ENCODE measurements around the gene NFIX. TPM values are rescaled to one million over a fixed set of nuclear protein-coding genes. Genes with fewer than 3 reads are reported as not detected.

Gene NFIX
- total and polyA plus RNA-seq, 2 of the 13 experiments (the other 11 are each of a cell fraction or from before 2014, with no cell fraction given) = 3.4 to 5.4 TPM

GRCh38 chr19:13012690-13013608 is 17.7 kb downstream of the NFIX start (continued):
- TF ChIP-seq CREB3 (CRISPR knock-in tag; IDR thresholded peaks at IDR 0.05) (no peak), ZNF382 (CRISPR knock-in tag; IDR thresholded peaks at IDR 0.05; ENCODE audit: borderline replicate concordance) (no peak), AGO1 (IDR thresholded peaks at IDR 0.05; ENCODE audit: low read depth, low read length, poor library complexity, severe bottlenecking) (no peak), ZNF124 (CRISPR knock-in tag; IDR thresholded peaks at IDR 0.05) (no peak), EHMT2 (IDR thresholded peaks at IDR 0.05; ENCODE audit: borderline replicate concordance, low read depth, low read length) (no peak), ZBTB33 (CRISPR knock-in tag; IDR thresholded peaks at IDR 0.05) (peak; percentile 92), ZNF18 (CRISPR knock-in tag; IDR thresholded peaks at IDR 0.05; ENCODE audit: insufficient replicate concordance) (no peak), HOXA9 (CRISPR knock-in tag; IDR thresholded peaks at IDR 0.05; ENCODE audit: borderline replicate concordance) (no peak), MBD4 (IDR thresholded peaks at IDR 0.05; ENCODE audit: borderline replicate concordance, low read length) (no peak), TP53 (CRISPR knock-in tag; conservative IDR thresholded peaks at IDR 0.05) (no peak), ZNF598 (CRISPR knock-in tag; IDR thresholded peaks at IDR 0.05; ENCODE audit: borderline replicate concordance) (0 out of 2 replicates have a peak, but pooled peaks have one; percentile 13), ZNF782 (CRISPR knock-in tag; IDR thresholded peaks at IDR 0.05; ENCODE audit: borderline replicate concordance) (no peak), ZSCAN20 (CRISPR knock-in tag; IDR thresholded peaks at IDR 0.05; ENCODE audit: borderline replicate concordance) (no peak), AKAP8 (CRISPR knock-in tag; IDR thresholded peaks at IDR 0.05) (0 out of 2 replicates have a peak, but pooled peaks have one; percentile 48), JUN (CRISPR knock-in tag; IDR thresholded peaks at IDR 0.05) (peak; percentile 75; the same call in 1 of the 2 replicates), ZNF589 (CRISPR knock-in tag; conservative IDR thresholded peaks at IDR 0.05) (no peak), MAFF (IDR thresholded peaks at IDR 0.05; ENCODE audit: low read depth, low read length) (no peak), NFATC3 (CRISPR knock-in tag; IDR thresholded peaks at IDR 0.05) (no peak), SMAD9 (CRISPR knock-in tag; IDR thresholded peaks at IDR 0.05) (no peak), ZNF326 (CRISPR knock-in tag; IDR thresholded peaks at IDR 0.05; ENCODE audit: borderline replicate concordance) (no peak), SNRNP70 (IDR thresholded peaks at IDR 0.05; ENCODE audit: low read depth, low read length) (no peak), HOXA3 (CRISPR knock-in tag; IDR thresholded peaks at IDR 0.05) (peak; percentile 87), SP1 (IDR thresholded peaks at IDR 0.05) (no peak), SP1 (CRISPR knock-in tag; IDR thresholded peaks at IDR 0.05) (no peak), AHR (CRISPR knock-in tag; IDR thresholded peaks at IDR 0.05) (no peak), ZNF121 (CRISPR knock-in tag; IDR thresholded peaks at IDR 0.05) (no peak), ZNF343 (CRISPR knock-in tag; IDR thresholded peaks at IDR 0.05) (no peak)
